Islet precursor cell (in vitro differentiated cells): ENCODE measurements around the gene DSTYK.
"Not testable (repeated sequence)": the region's sequence is repeated elsewhere in the genome, so short reads cannot be mapped to it uniquely, and the experiment has no call there.

ENCODE experiments used
- DNase-seq: peaks from one replicate; pipeline ENCODE4 v3.0.0-alpha.2; 2018

Gene DSTYK

DNA sequence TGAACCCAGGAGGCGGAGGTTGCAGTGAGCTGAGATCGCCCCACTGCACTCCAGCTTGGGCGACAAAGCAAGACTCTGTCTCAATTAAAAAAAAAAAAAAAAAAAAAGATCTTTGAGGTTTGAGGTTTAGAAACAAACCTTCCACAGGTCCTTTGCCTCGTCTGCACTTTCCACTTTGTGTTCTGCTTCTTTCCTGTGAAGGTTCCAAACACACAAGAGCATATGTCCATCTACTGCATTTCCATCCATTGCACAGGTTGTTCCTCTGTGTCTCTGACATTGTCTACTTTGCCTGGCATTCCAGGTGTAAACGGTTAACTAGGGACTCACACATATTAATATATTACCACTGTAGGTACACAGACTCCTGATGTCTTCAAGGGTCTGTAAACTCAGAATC lies 40.1 kb downstream of the DSTYK start:
- no peak for DNase-seq

DNA sequence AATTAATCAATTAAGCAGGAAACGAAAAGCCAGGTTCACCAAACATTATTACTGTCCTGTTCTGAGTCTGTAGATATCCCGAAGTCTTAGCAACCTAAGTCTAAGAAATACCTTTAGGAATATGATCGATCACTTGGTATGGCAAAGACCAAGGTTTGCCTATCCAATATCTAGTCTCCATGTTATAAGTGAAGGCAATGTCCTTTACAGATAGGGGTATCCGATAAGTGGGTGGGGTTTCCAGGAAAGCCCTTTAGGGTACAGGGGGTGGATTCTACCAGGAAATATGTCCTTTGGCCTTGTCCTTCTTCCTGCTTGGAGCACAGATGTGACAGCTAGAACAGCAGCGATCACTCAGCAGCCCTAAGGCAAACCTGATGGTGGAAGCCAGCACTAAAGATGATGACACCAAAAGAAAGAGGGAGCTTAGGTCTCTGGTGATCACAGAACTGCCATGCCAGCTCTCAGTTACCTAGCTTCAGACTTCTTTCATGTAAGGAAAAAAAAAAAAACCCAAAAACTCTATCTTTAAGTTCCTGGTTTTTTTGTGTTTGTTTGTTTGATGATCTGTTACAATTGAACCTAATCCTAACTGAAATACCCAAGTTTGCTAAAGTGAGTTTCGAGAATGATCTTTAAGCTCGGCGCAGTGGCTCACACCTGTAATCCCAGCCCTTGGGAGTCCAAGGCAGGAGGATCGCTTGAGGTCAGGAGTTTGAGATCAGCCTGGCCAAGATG lies 40.8 kb downstream of the DSTYK start:
- no peak for DNase-seq

DNA sequence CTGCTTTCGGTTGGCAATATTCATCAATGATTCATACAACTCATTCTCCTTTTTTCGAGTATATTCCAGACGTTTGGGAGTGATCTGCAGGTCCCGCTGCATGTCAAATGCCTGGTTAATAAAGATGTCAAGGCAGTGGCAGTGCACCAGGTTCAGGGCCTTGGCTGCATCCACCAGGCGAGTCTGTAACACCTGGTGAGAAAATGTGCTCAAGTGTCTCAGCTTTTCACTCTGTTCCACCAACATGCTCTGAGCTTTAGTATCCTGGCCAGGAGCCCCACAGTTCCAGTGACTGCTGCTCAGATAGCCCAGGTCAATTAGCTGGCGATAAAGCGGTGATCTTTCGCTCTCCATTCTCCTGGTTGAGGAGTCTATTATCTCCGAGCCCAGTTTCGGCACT lies 42.3 kb downstream of the DSTYK start:
- no peak for DNase-seq

DNA sequence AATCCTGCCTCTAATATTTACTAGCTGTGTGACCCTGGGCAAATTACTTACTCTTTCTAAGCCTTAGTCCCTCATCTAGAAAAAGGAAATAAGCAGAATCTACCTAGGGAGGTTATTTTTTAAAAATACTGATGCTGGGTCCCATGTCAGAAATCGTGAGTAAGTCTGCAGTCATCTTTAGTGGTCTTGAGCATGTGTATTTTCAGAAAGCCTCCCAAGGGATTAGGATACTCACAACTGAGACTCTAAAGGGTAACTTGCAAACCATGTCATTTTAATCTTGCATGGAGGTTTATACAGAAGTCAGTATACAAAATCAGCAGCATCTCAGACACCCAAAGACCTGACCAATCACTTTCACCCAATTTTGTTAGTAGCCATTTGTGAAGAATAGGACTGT lies 43.2 kb downstream of the DSTYK start:
- DNase-seq: no peak

DNA sequence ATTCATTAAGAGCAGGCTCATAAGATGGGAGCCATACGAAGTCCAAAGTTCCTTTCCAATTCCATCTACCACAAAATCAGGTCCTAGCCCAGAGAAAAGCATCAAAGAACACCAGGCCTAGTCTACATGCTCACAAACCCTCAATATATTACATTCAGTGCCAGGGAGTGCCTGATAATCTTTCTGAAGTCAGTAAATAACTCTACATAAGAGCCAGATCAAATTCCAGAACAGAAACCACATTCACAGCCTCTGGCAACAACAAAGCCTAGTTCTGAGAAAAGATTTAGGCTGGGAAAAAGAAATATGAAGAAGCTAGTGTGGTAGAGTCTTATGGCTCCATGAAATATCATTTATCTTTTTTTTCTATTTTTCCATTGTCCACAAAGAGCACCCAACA lies 49.2 kb downstream of the DSTYK start:
- no peak for DNase-seq

DNA sequence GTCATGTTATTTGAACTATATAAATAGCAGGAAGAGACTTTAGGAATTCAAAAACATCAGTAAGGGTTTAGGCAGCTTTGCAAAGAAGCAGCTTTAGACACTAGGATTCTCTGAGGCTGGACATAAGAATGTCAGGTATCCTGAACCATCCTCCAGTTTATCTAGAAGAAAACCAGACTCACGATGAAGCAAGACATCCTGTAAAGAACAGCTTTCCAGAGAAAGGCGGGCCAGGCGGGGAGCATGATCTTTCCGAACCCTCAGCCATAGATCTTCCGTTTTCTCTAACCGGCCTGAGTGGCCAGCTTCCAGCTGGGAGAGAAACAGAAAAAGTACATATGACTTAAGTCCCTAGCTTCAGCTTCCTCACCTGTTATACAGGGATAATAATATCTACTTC lies 50.4 kb downstream of the DSTYK start:
- no peak for DNase-seq

DNA sequence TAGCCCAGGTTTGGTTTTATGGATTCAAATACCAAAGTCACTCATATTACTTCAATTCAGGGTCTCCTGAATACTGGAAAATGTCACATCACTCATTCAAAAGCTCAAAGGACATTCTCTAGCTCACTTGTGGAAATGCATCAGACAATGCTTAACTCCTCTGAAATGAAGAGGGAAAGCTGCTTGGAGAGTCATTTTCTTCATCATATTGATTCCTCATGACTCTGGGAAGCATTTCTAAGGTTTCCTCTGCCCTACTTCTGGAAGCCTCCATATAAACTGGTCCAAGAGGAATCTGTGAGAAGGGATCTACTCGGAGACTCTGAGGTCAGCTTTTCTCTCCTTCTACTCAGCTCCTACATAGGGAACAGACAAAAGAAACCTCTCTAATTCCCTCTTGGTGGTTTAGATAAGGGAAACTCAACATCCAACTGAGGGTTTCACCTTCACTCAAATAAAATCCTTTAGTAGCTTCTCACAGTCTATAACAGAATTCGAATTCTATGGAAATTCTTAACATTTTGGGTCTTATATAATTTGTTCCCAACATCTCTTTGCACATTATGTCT lies 53.4 kb downstream of the DSTYK start:
- DNase-seq: no peak

DNA sequence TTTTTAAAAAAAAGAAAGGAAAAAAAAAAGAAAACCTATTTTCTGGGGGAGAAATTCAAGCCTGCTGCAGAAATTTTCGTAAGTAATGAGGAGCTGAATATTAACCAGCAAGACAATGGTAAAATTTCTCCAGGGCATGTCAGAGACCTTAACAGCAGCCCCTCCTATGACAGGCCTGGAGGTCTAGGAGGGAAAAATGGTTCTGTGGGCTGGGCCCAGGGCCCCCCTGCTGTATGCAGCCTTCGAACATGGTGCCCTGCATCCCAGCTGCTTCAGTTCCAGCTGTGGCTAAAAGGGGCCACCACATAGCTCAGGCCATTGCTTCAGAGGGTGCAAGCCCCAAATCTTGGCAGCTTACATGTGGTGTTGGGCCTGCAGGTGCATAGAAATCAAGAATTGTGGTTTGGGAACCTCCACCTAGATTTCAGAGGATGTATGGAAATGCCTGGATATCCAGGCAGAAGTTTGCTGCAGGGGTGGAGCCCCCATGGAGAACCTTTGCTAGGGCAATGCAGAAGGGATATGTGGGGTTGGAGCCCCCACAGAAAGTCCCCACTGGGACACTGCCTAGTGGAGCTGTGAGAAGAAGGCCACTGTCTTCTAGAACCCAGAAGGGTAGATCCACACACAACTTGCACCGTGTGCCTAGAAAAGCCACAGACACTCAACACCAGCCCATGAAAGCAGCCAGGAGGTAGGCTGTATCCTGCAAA lies 55.7 kb downstream of the DSTYK start:
- not testable (repeated sequence) for DNase-seq

DNA sequence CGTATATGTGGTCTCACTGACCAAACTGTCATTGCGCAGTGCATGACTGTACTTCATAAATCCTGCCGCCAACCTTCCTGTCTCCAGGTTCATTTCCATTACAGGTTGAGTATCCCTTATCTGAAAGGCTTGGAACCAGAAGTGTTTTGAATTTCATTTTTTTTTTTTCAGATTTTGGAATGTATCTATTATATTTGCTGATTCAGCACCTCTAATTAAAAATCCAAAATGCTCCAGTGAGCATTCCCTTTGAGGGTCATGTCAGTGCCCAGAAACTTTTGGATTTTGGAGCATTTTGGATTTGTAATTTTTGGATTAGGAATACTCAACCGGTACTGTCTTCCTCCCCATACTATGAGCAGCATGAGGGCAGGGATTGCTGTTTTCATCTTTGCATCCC lies 59.0 kb downstream of the DSTYK start:
- no peak for DNase-seq

DNA sequence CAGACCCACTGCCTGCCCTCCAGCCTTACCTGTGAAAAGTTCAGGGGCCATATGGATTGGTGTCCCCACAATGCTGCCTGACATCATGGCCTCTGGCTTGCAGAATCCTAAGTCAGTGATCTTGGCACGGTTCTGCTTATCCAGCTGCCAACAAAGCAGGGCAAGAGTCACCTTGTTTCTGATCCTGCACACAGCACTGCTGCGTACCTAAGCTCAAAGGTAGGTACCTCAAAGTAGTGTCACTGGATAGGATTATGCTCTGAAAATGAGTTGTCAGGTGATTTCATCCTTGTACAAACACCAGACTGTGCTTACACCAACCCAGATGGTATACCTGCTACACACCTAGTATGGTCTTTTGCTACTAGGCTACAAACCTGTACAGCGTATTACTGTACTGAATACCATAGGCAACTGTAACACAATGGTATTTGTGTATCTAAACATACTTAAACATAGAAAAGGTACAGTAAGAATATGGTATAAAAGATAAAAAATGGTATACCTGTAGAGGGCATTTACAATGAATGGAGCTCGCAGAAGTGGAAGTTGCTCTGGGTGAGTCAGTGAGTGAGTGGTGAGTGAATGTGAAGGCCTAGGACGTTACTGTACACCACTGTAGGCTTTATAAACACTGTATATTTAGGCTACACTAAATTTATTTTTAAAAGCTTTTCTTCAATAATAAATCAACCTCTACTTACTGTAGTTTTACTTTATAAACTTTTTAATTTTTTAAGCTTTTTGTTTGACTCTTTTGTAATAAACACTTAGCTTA lies 60.7 kb downstream of the DSTYK start:
- DNase-seq: no peak

DNA sequence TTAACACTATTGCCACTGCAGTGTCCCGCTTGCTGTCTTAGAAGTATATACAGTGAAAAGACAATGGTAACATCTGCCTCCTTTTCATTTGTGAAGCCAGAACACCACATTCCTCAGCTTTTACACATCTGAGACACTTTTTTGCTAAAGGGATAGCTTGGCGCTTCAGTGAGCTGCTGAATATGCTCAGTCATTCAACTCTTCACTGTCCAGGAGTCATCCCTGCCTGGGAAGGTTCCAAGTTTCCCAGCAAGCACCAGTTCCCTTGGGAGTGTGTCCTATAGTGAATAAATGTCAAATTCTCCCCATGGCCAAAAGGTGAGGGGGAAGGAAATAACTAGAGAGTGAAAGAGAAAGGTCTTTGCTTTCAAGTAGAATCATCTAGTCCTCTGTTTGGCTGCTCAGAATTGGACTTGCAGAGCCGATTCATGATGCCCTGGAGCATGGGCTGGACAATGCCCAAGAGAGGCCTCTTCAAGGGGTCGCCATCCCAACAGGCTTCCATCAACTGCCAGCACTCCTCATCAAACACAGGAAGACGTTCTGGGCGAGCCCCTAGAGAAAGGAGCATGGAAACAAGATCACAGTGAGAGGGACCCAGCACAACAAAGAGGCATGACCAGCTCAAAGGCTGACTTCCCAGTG lies 64.2 kb downstream of the DSTYK start:
- DNase-seq: no peak

DNA sequence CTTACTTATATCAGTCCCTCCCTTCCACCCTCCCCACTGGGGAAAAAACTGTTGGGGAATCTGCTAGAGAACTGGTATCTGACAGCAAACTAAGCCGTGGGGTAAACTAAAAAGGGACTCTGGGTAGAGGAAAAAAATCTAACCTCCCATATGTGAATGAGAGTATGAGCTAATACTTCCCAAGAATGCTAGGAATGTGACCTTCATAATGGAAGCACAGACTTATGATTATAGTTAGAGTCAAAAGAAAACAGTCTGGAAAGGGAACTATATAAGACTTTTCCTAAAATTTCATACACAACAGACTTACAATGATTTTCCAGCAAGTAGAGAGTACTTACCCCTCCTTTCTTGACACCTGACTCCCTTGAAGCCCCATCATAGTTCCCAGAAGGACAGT lies 66.8 kb downstream of the DSTYK start:
- no peak for DNase-seq

DNA sequence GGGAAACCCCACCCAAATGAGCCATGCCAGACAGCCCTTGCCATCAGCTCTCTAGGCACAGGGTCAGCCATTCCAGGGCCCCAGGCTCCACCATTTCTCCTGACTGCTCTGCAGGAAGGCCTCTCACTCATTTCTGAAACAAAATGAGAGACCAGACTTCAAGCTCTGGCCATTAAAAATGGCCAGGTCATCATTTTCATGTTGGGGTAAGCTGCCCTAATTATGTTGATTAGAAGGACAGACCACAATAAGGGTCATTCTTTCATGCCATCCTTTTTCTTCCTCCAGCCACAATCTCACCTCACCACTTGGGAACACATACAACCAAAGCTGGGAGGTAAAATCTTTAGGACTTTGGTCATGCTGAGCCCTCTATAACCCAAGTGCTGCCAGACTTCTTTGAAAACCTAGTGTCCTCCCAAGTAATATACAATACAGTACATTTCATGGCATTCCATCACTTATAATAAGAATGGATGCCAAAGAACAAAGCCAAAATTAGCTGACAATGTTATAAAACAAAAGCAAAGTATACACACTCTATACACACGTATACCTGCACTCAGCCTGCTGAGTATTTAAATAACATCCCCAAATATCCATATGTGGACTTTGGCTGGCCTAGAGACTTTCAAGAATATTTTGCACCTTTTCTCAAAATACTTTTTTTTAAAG lies 67.3 kb downstream of the DSTYK start:
- no peak for DNase-seq

DNA sequence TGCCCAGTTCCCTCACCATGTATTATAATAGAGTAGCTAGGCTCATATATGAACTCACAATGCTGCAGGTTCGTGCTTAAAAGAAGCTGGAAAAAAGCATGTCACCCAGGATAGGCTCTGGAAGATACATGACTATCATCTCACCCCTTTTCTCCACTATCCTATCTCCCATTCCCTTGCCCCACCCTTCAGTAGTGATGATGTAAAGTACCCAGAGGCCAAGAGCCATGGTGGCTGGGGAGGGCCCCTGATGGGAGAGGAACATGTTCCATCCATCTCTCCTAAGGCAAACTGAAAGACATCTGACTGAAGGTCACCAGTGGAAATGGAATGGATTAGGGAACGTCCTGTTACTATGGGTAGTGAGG lies 69.4 kb downstream of the DSTYK start:
- no peak for DNase-seq

DNA sequence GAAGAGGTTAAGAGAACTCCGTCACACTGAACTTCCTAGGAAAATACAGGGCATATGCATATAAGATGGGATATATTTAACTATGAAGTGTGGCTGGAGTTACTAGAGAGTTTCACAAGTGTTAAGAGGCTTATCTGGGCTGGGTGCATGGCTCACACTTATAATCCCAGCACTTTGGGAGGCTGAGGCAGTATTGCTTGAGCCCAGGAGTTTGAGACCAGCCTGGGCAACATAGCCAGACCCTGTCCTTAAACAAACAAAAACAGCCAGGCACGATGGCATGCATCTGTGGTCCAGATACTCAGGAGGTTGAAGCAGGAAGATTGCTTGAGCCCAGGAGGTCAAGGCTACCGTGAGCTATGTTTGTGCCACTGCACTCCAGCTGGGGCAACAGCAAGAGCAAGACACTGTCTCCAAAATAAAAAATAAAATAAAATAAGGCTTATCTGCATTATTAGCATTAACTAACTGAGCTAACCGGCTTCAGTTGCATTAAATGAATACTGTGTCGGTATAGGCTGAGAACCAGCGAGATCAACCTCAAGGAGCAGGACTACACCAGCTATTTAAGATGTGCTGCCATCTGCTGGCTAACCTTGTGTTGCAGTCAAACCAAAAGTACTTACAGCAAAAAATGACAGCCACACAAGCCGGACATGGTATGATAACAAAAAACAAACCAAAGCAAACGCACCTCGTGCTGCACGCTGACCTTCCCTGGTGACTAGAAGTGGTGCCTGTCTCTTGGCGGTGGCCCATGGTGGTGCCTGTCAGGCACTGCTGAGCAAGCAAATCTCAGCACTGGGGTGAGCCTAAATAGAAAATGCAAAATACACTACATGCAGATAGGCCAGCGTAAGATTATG lies 70.0 kb downstream of the DSTYK start:
- peak; percentile 87 for DNase-seq

DNA sequence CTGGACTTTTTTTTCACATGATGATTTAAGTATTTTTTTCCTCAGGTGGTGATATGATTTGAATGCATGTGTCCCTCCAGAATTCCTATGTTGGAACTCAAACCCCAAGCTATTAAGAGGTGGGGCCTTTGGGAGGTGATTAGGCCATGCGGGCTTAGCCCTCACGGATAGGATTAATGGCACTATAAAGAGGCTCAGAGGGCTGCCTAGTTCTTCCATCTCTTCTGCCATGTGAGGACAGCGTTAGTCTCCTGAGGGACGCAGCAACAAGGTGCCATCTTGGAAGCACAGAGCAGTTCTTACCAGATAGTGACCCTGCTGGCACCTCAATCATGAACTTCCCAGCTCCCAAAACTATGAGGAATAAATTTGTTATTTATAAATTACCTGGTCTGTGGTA lies 71.4 kb downstream of the DSTYK start:
- DNase-seq: no peak

DNA sequence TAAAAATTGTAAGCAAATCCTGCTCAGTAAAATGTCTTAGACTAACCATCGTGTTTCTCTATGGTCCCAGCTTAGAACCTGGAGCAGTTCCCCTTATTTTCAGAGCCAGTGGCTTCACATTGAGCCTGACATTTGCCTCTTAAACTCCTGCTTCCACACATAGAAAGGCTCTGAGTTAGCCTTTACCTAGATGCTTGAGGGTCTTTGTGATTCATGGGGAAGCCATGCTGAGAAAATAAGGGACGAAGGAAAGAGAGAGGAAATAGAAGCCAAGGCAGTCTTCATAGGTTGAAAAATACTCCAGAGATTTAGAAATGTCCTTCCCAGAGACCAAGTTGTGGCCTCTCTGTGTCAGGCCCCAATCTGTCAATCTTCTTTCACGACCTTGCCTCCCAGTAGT lies 73.6 kb downstream of the DSTYK start:
- DNase-seq: no peak

DNA sequence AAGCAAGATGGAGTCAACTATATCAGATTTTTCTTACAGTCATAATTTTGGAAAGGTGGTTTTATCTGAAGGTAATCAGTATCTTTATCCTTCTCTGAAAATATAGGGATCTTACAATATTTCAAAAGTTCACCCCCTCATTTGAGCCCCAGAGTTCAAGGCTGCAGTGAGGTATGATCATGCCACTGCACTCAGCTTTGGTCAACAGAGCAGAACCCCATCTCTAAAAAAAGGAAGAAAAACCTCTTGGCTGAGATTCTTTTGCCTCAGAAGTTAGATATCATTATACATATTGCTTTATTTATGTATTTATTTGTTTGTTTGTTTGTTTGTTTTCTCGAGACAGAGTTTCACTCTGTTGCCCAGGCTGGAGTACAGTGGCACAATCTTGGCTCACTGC lies 78.2 kb downstream of the DSTYK start:
- no peak for DNase-seq

DNA sequence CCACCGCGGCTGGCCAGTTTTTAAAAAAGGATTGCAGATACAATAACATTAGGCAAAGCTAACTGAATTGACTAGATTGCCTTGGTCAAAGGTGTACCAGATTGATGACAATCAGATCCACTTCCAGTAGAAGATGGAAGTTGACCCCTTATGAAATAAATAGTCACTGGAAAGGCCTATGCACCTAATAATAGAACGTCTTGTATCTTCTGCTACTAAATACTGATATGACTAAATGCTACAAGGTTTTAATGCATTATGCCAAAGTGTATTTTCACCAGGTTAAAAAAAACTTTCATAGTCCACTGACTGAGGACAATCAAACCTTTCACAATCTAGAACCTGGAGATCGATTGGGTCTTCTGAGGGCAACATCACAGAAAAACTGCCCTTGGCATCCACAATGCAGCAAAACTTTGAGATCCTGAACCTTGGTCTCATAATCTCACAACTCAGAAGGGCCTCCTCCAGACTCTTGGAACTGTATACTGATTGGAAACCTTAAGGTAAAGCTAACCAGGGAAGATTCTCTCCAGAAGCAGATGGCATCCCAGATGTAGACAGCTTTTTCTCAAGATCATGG lies 82.0 kb downstream of the DSTYK start:
- DNase-seq: no peak

DNA sequence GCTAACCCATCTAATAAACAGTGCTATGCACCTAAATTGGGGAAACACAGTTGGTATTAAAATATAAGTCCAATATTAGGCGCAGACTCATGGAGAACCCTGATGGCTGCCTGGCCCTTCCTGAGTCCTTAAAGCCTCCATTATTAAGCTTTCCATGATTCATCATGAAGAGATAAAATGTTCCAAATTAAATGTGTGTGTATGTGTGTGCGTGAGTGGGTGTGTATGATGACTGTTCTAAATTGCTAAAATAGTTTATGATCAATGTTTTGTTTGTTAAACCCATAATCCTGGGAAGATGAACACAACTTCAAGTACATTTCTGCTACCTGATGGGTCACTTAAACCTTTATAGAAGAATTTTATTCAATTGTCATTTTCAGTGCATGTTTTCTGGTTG lies 83.5 kb downstream of the DSTYK start:
- DNase-seq: no peak

DNA sequence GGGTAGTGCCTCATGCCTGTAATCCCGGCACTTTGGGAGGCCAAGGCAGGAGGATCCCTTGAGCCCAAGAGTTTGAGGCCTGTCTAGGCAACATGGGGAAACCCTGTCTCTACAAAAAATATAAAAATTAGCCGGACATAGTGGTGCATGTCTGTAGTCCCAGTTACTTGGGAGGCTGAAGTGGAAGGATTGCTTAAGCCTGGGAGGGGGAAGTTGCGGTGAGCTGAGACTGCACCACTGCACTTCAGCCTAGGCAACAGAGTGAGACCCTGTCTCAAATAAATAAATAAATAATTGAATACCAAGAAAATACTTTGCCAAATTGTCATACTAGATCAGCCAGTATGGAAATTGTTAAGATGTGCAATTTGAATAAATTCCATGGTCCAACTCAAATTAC lies 83.9 kb downstream of the DSTYK start:
- DNase-seq: no peak
